Activated CD8-positive, alpha-beta memory T cell treated with anti-CD3 and anti-CD28 coated beads, Interleukin-2, amount 10 ng/mL, durations not matched to agents 7 days and 5 days (primary cell): ENCODE results near the gene RFT1. TPM values are rescaled to one million over a fixed set of nuclear protein-coding genes. Genes with fewer than 3 reads are reported as not detected.

ENCODE experiments used
- ATAC-seq: fragments of 150-1000 bp; cut with Tn5 transposase; one replicate; pipeline ENCODE4 v1.10.0; 2021; ENCODE audit warnings: moderate library complexity
- CTCF ChIA-PET: fragments of 350-600 bp; sonication (Branson Sonifier 250); formaldehyde crosslinking; loops from one replicate; lab custom pipeline; 2021; ENCODE audit warnings: antibody characterized with exemption; lab: Charles Lee
- DNase-seq: peaks from one replicate; pipeline ENCODE4 v3.0.0-alpha.2; 2020
- H3K27ac Mint-ChIP-seq: one replicate; pipeline ENCODE4 v1.8.0; 2021; ENCODE audit warnings: mild to moderate bottlenecking, mixed read lengths
- H3K27me3 Mint-ChIP-seq: one replicate; pipeline ENCODE4 v1.8.0; 2021; ENCODE audit warnings: mixed read lengths
- H3K36me3 Mint-ChIP-seq: one replicate; pipeline ENCODE4 v1.8.0; 2021; ENCODE audit warnings: mild to moderate bottlenecking, mixed read lengths
- H3K4me1 Mint-ChIP-seq: one replicate; pipeline ENCODE4 v1.8.0; 2021; ENCODE audit warnings: mixed read lengths
- H3K4me3 Mint-ChIP-seq: one replicate; pipeline ENCODE4 v1.8.0; 2021; ENCODE audit warnings: mild to moderate bottlenecking, moderate library complexity, mixed read lengths
- H3K9me3 Mint-ChIP-seq: one replicate; pipeline ENCODE4 v1.8.0; 2022; ENCODE audit warnings: low read depth, mixed read lengths
- total RNA-seq, 2 experiments: library from RNA; stranded (reverse); gene quantifications; one replicate each; pipeline ENCODE4 v1.2.3, GENCODE V29; 2021

Gene RFT1
- total RNA-seq, 2 experiments from 2014 or later: 32.4 to 38.3 TPM

DNA sequence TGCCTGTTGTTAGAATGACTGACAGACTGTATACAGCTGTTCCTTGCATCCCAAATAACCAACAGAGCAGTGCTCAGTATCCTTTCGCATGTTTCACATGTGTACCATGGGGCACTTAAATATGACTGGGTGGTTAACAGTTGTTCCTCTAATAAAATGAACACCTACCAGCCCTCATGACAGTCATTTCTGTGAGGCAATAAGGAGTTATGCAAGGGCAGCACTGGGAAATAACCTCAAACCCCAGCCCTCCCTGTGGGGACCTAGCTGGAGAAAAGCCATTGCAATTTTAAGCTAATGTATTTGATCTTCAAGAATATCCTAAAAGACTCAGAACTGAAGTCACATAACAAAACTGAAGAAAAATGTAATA is 7.3 kb downstream of the RFT1 start:
- H3K4me3 Mint-ChIP-seq: no peak overlapping the region
- peaks cover 45% of the 10 kb centered on the region for H3K36me3 Mint-ChIP-seq
- ATAC-seq (no peak), DNase-seq (no peak)
- H3K4me1 Mint-ChIP-seq: peaks cover 17% of the 10 kb centered on the region
- no peak overlapping the region for H3K27ac Mint-ChIP-seq
- CTCF ChIA-PET: interaction anchor here (0.6 to 1.7 kb wide), 5 partner anchors 9 to 280 kb away, joined by 3 to 9 read pairs (median 4); no protein-coding TSS in a partner anchor
- H3K27me3 Mint-ChIP-seq: no peaks in the 10 kb centered on the region
- H3K9me3 Mint-ChIP-seq: no peaks in the 10 kb centered on the region

DNA sequence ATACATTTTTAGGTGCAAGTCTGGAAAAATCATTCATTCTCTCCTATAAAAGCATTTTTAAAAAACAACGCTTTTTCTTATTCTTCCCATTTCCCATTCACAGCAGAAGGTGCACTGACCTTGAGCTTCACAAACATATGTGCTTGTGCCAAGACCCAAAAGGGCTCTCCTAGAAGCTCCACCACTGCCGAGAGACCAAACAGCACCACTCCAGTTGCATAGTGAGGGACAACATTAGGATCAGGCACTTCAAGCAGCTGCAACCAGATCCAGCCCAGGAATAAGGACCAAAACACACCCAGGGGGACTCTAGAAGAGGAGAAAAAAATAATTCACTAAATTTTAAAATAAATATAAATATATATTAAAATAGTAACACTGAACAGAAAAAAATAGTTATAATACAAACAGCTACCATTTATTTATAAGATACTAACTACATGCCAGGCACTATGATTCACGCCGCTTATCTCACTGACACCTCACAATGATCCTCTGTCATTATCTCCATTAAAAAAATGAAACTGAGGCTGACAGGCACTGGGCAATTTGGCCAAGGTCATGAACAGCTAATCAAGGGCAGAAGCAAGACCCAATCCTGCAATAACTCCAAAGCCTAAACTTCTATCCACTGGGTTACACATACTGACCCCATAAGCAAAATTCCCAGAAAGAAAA is 7.8 kb downstream of the RFT1 start:
- ATAC-seq (no peak), DNase-seq (no peak)
- no peak overlapping the region for H3K27ac Mint-ChIP-seq
- CTCF ChIA-PET: interaction anchor here (0.6 to 1.7 kb wide), 6 partner anchors 8 to 279 kb away, joined by 3 to 9 read pairs (median 4); no protein-coding TSS in a partner anchor
- no peaks in the 10 kb centered on the region for H3K9me3 Mint-ChIP-seq
- no peaks in the 10 kb centered on the region for H3K27me3 Mint-ChIP-seq
- H3K4me3 Mint-ChIP-seq: no peak overlapping the region
- peaks cover 17% of the 10 kb centered on the region for H3K4me1 Mint-ChIP-seq
- peaks cover 47% of the 10 kb centered on the region for H3K36me3 Mint-ChIP-seq

DNA sequence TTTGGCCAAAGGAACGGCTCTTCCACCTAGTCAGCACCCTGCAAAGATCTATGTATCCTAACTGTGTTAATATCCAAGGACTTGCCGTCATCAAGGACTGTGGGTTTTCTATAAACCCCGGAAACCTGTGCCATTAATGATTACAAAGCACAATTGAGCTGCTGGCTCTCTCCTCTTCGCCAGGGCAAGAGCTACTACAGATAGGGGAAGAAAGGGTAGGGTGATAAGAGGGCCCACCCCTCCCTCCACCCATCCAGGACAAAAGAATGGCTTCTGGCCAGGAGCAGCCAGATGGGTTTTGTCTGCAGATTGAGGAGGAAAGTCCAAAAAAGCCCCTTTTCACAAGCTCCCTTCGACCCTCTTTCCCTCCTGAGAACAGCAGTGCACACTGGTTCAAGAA is 9.9 kb downstream of the RFT1 start:
- Mint-ChIP-seq H3K4me1 (peaks cover 17% of the 10 kb centered on the region), H3K27ac (no peak overlapping the region), H3K27me3 (no peaks in the 10 kb centered on the region), H3K36me3 (peaks cover 43% of the 10 kb centered on the region), H3K4me3 (no peak overlapping the region), H3K9me3 (no peaks in the 10 kb centered on the region)
- CTCF ChIA-PET: interaction anchor here (0.8 to 2.5 kb wide), 4 partner anchors 9 to 76 kb away, joined by 3 to 11 read pairs (median 7); no protein-coding TSS in a partner anchor
- DNase-seq (no peak), ATAC-seq (no peak)

DNA sequence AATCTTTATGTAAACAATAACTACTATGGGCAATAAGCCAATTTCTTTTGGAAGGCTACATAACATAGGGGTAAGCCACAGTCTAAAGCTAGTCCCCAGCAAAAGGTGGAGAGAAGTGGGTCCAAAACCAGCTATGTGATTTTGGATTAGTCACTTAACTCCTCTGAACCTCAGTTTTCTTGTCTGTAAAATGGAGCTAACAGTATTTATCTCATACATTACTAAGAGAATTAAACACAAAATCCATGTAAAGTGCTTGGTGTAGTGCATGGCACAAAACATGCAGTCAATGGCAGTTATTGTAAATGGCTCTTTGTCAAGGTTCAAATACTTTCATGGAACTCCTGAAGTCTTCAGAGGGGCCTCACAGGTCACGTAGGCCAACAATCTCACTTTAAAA is 13.3 kb downstream of the RFT1 start:
- no peak overlapping the region for H3K4me3 Mint-ChIP-seq
- H3K27me3 Mint-ChIP-seq: no peaks in the 10 kb centered on the region
- DNase-seq: no peak
- CTCF ChIA-PET: interaction anchor here (2.0 to 4.5 kb wide), 4 partner anchors 11 to 79 kb away, joined by 8 to 29 read pairs (median 18); partner anchors contain the start of gene RFT1
- H3K27ac Mint-ChIP-seq: no peak overlapping the region
- no peak for ATAC-seq
- H3K9me3 Mint-ChIP-seq: no peaks in the 10 kb centered on the region
- peaks cover 24% of the 10 kb centered on the region for H3K36me3 Mint-ChIP-seq
- H3K4me1 Mint-ChIP-seq: peaks cover 14% of the 10 kb centered on the region

DNA sequence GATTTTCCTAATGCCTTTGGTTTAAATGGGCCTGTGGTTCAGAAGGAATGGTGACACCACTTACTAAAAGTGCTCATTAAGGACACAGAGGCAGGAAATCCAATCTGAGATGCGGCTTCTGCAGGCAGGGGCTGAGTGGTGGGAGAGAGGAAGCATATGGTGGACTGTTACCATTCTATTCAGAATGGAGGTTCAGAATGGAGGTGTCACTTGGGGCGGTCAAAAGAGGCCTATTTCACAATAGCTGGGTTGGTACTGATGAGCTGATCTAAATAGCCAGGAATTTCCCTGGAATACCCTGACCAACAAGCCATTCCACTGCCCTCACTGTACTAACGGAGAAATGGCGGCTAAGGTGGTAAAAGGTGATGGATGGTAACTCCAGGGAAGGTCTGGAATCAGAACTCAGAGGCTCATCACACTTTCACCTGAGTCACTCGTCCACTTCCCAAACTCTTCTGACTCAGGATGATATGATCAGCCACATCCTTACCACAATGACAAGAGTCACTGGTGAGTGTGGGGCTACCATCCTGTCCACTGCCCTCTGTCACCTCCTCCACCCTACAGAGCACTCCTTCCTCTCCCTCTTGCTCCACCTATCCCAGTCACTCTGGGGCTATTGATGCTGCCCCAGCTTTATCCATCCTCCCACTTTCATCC is 15.7 kb downstream of the RFT1 start:
- H3K27ac Mint-ChIP-seq: no peak overlapping the region
- H3K27me3 Mint-ChIP-seq: no peaks in the 10 kb centered on the region
- no peaks in the 10 kb centered on the region for H3K9me3 Mint-ChIP-seq
- DNase-seq (peak; percentile 54), ATAC-seq (peak; percentile 52)
- CTCF ChIA-PET: interaction anchor here (0.7 to 4.5 kb wide), 20 partner anchors 8 to 343 kb away, joined by 3 to 67 read pairs (median 6); partner anchors contain the start of genes NEK4, PRKCD and RFT1
- H3K36me3 Mint-ChIP-seq: peaks cover 23% of the 10 kb centered on the region
- H3K4me1 Mint-ChIP-seq: peaks cover 19% of the 10 kb centered on the region
- no peak overlapping the region for H3K4me3 Mint-ChIP-seq

DNA sequence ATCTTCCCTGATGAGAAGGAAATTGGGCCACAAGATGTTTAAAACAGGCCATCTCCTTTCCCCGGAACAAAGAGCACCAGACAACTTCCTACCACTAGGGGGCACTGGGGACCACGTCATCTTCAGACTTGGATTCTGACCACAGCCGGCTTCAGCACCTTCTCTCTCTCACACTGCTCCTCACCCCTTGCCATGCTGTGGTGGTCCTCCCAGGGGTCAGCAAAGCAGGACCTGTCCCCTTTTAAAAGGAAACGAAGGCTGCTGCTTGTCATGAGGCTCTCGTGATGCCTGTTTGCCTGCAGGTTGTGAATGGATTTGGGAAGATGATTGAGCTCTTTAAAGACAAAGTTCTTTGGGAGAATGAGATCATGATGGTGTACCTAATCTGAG is 16.2 kb downstream of the RFT1 start:
- ATAC-seq (peak; percentile 81), DNase-seq (peak; percentile 91)
- H3K9me3 Mint-ChIP-seq: no peaks in the 10 kb centered on the region
- H3K27me3 Mint-ChIP-seq: no peaks in the 10 kb centered on the region
- peaks cover 20% of the 10 kb centered on the region for H3K4me1 Mint-ChIP-seq
- peaks cover 28% of the 10 kb centered on the region for H3K36me3 Mint-ChIP-seq
- H3K4me3 Mint-ChIP-seq: no peak overlapping the region
- H3K27ac Mint-ChIP-seq: no peak overlapping the region
- CTCF ChIA-PET: interaction anchor here (0.7 to 4.5 kb wide), 20 partner anchors 9 to 343 kb away, joined by 3 to 67 read pairs (median 6); partner anchors contain the start of genes NEK4, PRKCD and RFT1

DNA sequence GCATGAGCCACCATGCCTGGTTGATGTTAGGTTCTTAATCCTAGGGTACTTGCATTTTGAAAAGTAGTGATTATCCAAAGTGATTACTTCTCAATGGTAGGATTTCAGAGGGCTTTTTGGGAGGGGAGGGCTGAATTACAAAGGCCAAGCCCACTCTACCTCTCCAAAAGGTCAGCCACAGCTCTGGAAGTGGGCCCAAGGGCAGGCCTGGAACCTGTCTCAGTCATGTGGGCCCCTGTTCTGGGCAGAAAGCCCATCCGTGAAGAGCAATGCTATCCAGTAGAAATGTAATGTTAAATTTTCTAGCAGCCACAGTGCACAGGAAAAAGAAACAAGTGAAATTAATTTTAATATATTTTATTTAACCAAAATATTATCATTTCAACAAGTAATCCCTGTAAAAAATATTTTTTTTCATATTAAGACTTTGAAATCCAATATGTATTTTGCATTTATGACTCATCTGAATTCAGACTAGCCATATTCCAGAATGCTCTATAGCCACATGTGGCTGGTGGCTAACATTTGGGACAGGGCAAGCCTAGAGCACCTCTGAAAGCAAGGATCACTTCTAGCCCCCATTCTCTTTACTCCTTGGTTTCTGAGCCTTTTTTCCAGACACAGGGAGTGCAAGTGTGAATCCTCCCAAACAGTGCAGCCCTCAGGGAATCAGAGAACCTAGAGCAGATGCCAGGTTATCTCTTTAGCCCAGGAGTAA is 16.8 kb downstream of the RFT1 start:
- peaks cover 27% of the 10 kb centered on the region for H3K36me3 Mint-ChIP-seq
- no peaks in the 10 kb centered on the region for H3K9me3 Mint-ChIP-seq
- ATAC-seq (peak; percentile 10), DNase-seq (no peak)
- no peak overlapping the region for H3K27ac Mint-ChIP-seq
- CTCF ChIA-PET: interaction anchor here (0.9 to 4.5 kb wide), 21 partner anchors 9 to 212 kb away, joined by 3 to 67 read pairs (median 5); partner anchors contain the start of genes PRKCD and RFT1
- H3K4me3 Mint-ChIP-seq: no peak overlapping the region
- peaks cover 20% of the 10 kb centered on the region for H3K4me1 Mint-ChIP-seq
- no peaks in the 10 kb centered on the region for H3K27me3 Mint-ChIP-seq

DNA sequence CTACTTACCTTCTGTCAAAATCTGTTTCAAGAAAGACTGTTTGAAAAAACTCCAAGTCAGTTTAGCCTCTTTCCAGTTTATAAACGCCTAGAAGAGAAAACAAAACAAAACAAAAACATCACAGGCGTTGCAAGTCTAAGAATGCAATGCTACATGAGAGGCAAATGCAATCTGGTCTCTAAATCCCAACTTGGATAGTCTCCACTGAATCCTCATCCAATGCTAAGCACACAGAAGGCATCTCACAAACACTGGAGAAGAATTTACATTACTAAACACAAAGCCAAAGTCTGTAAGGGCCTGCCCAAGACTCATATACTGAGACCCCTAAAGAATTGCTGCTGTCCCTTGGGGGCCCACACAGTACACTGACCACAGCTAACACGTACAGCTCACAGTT is 18.4 kb downstream of the RFT1 start:
- Mint-ChIP-seq H3K4me1 (peaks cover 23% of the 10 kb centered on the region), H3K36me3 (peaks cover 18% of the 10 kb centered on the region), H3K27me3 (no peaks in the 10 kb centered on the region), H3K9me3 (no peaks in the 10 kb centered on the region), H3K27ac (peak overlapping the region; percentile 8), H3K4me3 (no peak overlapping the region)
- CTCF ChIA-PET: interaction anchor here (0.7 to 2.3 kb wide), 7 partner anchors 11 to 88 kb away, joined by 3 to 15 read pairs (median 4); no protein-coding TSS in a partner anchor
- DNase-seq (no peak), ATAC-seq (no peak)

DNA sequence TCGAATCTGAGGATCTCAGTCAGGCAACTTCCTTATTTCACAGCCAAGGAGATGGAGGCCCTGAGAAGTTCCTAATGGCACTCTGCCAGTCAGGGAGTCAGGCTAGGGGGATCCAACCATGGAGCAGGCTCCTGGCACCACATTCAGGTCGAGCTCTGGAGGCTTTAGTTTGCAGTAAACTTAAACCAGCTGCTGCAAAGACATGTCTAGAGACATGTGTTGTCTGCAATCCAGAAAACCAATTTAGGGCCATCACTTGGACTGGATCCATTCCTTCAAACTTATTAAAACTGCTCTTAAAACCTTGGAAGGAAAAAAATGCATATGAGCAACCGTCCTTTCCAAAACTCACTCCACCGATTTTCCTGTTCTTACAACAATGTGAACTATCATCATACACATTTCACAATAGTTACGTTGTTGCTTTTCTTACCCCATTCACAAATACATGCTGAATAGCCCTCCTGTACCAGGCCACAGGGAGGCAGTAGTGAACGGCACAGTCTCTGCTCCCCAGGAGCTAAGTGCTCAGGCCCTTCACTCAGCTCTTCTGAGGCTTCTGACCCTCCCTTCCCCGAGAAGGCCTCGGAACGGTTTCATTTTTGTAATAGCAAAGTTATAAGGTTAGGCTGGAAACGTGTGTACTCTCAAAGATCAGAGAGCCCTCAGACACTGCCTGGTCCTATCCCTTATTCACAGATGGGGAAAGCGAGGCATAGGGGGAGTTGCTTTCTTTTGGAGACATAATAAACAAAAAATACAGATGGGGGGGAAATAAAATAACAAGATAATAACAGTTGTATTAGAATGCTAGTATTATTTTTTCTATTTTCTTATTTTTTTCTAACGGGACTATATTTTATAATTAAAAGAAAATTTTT is 20.1 kb downstream of the RFT1 start:
- H3K27ac Mint-ChIP-seq: peak overlapping the region; percentile 71
- DNase-seq: peak; percentile 71
- no peaks in the 10 kb centered on the region for H3K27me3 Mint-ChIP-seq
- CTCF ChIA-PET: interaction anchor here (0.8 to 3.5 kb wide), 15 partner anchors 8 to 365 kb away, joined by 3 to 28 read pairs (median 4); partner anchors contain the start of gene PRKCD
- H3K4me3 Mint-ChIP-seq: peak overlapping the region; percentile 13
- no peaks in the 10 kb centered on the region for H3K9me3 Mint-ChIP-seq
- H3K36me3 Mint-ChIP-seq: peaks cover 20% of the 10 kb centered on the region
- peak; percentile 63 for ATAC-seq
- peaks cover 24% of the 10 kb centered on the region for H3K4me1 Mint-ChIP-seq

DNA sequence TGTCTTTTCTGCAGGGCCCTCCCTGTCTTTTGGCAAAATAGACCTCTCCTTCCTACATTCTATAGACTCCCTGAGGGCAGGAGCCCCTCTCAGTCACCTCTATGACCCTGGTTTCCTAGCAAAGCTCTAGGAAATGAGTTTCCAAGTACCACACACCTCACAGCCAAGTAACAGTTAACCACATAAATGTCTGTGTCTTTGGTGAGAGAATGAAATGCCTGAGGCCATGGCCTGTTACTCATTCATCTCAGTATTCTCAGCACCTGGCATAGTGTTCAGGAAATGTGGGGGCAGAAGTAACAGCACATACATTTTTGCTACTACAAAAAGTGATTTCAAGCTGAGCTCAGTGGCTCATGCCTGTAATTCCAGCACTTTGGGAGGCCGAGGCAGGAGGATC is 21.0 kb downstream of the RFT1 start:
- H3K4me1 Mint-ChIP-seq: peaks cover 33% of the 10 kb centered on the region
- CTCF ChIA-PET: interaction anchor here (0.6 to 3.5 kb wide), 12 partner anchors 9 to 1445 kb away, joined by 3 to 28 read pairs (median 4); no protein-coding TSS in a partner anchor
- H3K36me3 Mint-ChIP-seq: peaks cover 23% of the 10 kb centered on the region
- ATAC-seq: peak; percentile 68
- no peaks in the 10 kb centered on the region for H3K9me3 Mint-ChIP-seq
- peak; percentile 58 for DNase-seq
- no peak overlapping the region for H3K4me3 Mint-ChIP-seq
- H3K27me3 Mint-ChIP-seq: no peaks in the 10 kb centered on the region
- peak overlapping the region; percentile 71 for H3K27ac Mint-ChIP-seq

GRCh38 chr3:53104762-53105161 is 25.5 kb downstream of the RFT1 start:
- Mint-ChIP-seq H3K27me3 (no peaks in the 10 kb centered on the region), H3K9me3 (no peaks in the 10 kb centered on the region), H3K4me1 (peaks cover 51% of the 10 kb centered on the region), H3K36me3 (peaks cover 40% of the 10 kb centered on the region), H3K4me3 (no peak overlapping the region), H3K27ac (peak overlapping the region; percentile 45)
- CTCF ChIA-PET: interaction anchor here (1.0 to 1.7 kb wide), 4 partner anchors 9 to 144 kb away, joined by 3 to 7 read pairs (median 4); no protein-coding TSS in a partner anchor
- DNase-seq: no peak
- no peak for ATAC-seq
